T-helper 2 cell treated with Interferon-gamma antibody and Interleukin-4, amounts not matched to agents 100 ng/mL and 5 ng/mL, for 36 hours (primary cell): Measurements from ENCODE around the gene M1AP. TPM values are rescaled to one million over a fixed set of nuclear protein-coding genes. Genes with fewer than 3 reads are reported as not detected.

Experiments used
- intact Hi-C: fragments of 100-400 bp; cut with micrococcal nuclease; formaldehyde crosslinking; loops from one replicate; pipeline ENCODE4 v1.15.1; 2023
- total RNA-seq: library from RNA; stranded (reverse); gene quantifications from 2 replicates; pipeline ENCODE4 v1.2.3, GENCODE V29; 2022

M1AP gene
- total RNA-seq, 1 donor from 2014 or later = 0.09 TPM

GRCh38 chr2:74507926-74508520 lies 140.1 kb downstream of the M1AP start:
- intact Hi-C loops = loop anchor here (1.0 to 10.0 kb wide), 7 partner anchors 9 to 327 kb away; partner anchors contain the start of genes AUP1, DOK1, HK2 and HTRA2

Other genes with a start within 250 kb of the M1AP start
- 1.0 and 1.5 TPM in 2 replicates for gene C2orf81, start 226.7 kb downstream of the M1AP start, total RNA-seq
- gene WDR54, start 226.6 kb downstream of the M1AP start, total RNA-seq = 56.9 and 60.3 TPM in 2 replicates
- gene RTKN, start 206.4 kb downstream of the M1AP start, total RNA-seq = 0.36 and 0.52 TPM in 2 replicates
- gene INO80B, start 193.2 kb downstream of the M1AP start, total RNA-seq = 29.4 and 31.7 TPM in 2 replicates
- gene WBP1, start 189.9 kb downstream of the M1AP start, total RNA-seq = 46.8 and 47.6 TPM in 2 replicates
- gene MOGS, start 182.9 kb downstream of the M1AP start, total RNA-seq = 68.3 and 74.8 TPM in 2 replicates
- gene MRPL53, start 175.7 kb downstream of the M1AP start, total RNA-seq = 105 TPM in 2 replicates
- 30.4 and 32.0 TPM in 2 replicates for gene CCDC142, start 165.3 kb downstream of the M1AP start, total RNA-seq
- 43.4 and 43.9 TPM in 2 replicates for gene TTC31, start 165.2 kb downstream of the M1AP start, total RNA-seq
- gene LBX2, start 148.7 kb downstream of the M1AP start, total RNA-seq = 0.39 and 0.50 TPM in 2 replicates
- 31.2 and 32.8 TPM in 2 replicates for gene PCGF1, start 140.6 kb downstream of the M1AP start, total RNA-seq
- 1.1 and 1.2 TPM in 2 replicates for gene TLX2, start 133.9 kb downstream of the M1AP start, total RNA-seq
- 0.80 and 1.1 TPM in 2 replicates for gene DQX1, start 122.1 kb downstream of the M1AP start, total RNA-seq
- 148 and 150 TPM in 2 replicates for gene AUP1, start 118.6 kb downstream of the M1AP start, total RNA-seq
- gene HTRA2, start 118.4 kb downstream of the M1AP start, total RNA-seq = 48.1 and 49.7 TPM in 2 replicates
- 1.00 and 1.9 TPM in 2 replicates for gene LOXL3, start 94.4 kb downstream of the M1AP start, total RNA-seq
- 50.4 and 52.5 TPM in 2 replicates for gene DOK1, start 93.6 kb downstream of the M1AP start, total RNA-seq
- 4.4 and 5.9 TPM in 2 replicates for gene SEMA4F, start 5.9 kb upstream of the M1AP start, total RNA-seq
- gene HK2, start 185.8 kb upstream of the M1AP start, total RNA-seq = 34.2 and 37.0 TPM in 2 replicates